GM12892 (cell line): ENCODE measurements around the gene PYM1.

Experiments used
- POLR2A ChIP-seq: IDR thresholded peaks from 2 replicates; pipeline ENCODE4 v1.6.1; 2011; ENCODE audit warnings: low read depth, low read length, control low read depth
- POLR2AphosphoS5 ChIP-seq: IDR thresholded peaks from 2 replicates; pipeline ENCODE4 v1.6.1; 2011; ENCODE audit warnings: low read depth, low read length, control low read depth
- TAF1 ChIP-seq: IDR thresholded peaks from 2 replicates; pipeline ENCODE4 v1.6.1; 2011; ENCODE audit warnings: low read depth, mild to moderate bottlenecking, control low read depth, low read length, borderline replicate concordance

- TF ChIP-seq POLR2A: no peak
- no peak for TF ChIP-seq TAF1
- TF ChIP-seq POLR2AphosphoS5: no peak
These were observed 28.3 kb upstream of the PYM1 start for GRCh38 chr12:55955800-55956508.
